SK-N-SH (cell line): ENCODE data around the gene GNG12. TPM values are rescaled to one million over a fixed set of nuclear protein-coding genes. Genes with fewer than 3 reads are reported as not detected.

Source experiments
- CTCF ChIA-PET: fragments of 300-600, 350-600 bp; formaldehyde crosslinking; extraction: SDS; loops from one replicate; lab custom pipeline; 2021; lab: Yijun Ruan, JAX
- POLR2A ChIA-PET: fragments of 350-600 bp; sonication (Branson Sonifier 250); formaldehyde crosslinking; extraction: SDS; loops from one replicate; lab custom pipeline; 2020; ENCODE audit warnings: antibody characterized with exemption, inconsistent platforms; lab: Yijun Ruan, JAX
- DNase-seq: peaks from one replicate; pipeline ENCODE4 v3.0.0; 2012
- H2AFZ ChIP-seq: fragments of 200-600 bp; sonication (generic); 2 replicates; pipeline ENCODE4 v1.8.1; 2016; ENCODE audit warnings: antibody characterized with exemption, mild to moderate bottlenecking, low read depth
- H3F3A ChIP-seq: fragments of 200-600 bp; sonication (generic); replicated peaks from 2 replicates; pipeline ENCODE3; 2016; ENCODE audit warnings: antibody characterized with exemption, mild to moderate bottlenecking; ENCODE audit not compliant: insufficient read depth
- H3K27ac ChIP-seq, 2 experiments: fragments of 200-500 bp in 1 of 2; fragments of 200-600 bp in 1 of 2; sonication (Bioruptor generic) in 1 of 2; sonication (generic), shearing (Covaris generic) in 1 of 2; 2 replicates each; pipeline versions ENCODE4 v1.5.1 to v1.6.1; 2014 to 2016; ENCODE audit warnings: low read depth in 2 of 2, inconsistent platforms in 1 of 2, low read length in 1 of 2, mild to moderate bottlenecking in 1 of 2, mixed read lengths in 1 of 2
- H3K27me3 ChIP-seq: fragments of 200-600 bp; sonication (generic), shearing (Covaris generic); 2 replicates; pipeline ENCODE4 v1.6.1; 2016; ENCODE audit warnings: mixed run types; ENCODE audit not compliant: insufficient read depth
- H3K36me3 ChIP-seq, 2 experiments: fragments of 200-500 bp in 1 of 2; fragments of 200-600 bp in 1 of 2; sonication (Bioruptor generic) in 1 of 2; sonication (generic) in 1 of 2; replicated peaks in 1 of 2; 2 replicates each; pipeline versions ENCODE3 to v1.5.1; 2014 to 2016; ENCODE audit warnings: low read length in 1 of 2, mild to moderate bottlenecking in 1 of 2; ENCODE audit not compliant: insufficient read depth in 2 of 2, control insufficient read depth in 1 of 2
- H3K4me1 ChIP-seq, 2 experiments: fragments of 200-500 bp in 1 of 2; fragments of 200-600 bp in 1 of 2; sonication (Bioruptor generic) in 1 of 2; sonication (generic), shearing (Covaris generic) in 1 of 2; 2 replicates each; pipeline versions ENCODE4 v1.5.1 to v1.6.1; 2014 to 2016; ENCODE audit warnings: low read depth in 1 of 2, low read length in 1 of 2, mixed run types in 1 of 2; ENCODE audit not compliant: insufficient read depth in 2 of 2, control insufficient read depth in 1 of 2
- H3K4me2 ChIP-seq: fragments of 200-600 bp; sonication (generic), shearing (Covaris generic); 2 replicates; pipeline ENCODE4 v1.6.1; 2017; ENCODE audit warnings: mixed run types
- H3K4me3 ChIP-seq, 2 experiments: fragments of 200-500 bp in 1 of 2; fragments of 200-600 bp in 1 of 2; sonication (Bioruptor generic) in 1 of 2; sonication (generic), shearing (Covaris generic) in 1 of 2; 2 replicates each; pipeline versions ENCODE4 v1.5.1 to v1.8.1; 2014 to 2016; ENCODE audit warnings: low read depth in 2 of 2, inconsistent platforms in 1 of 2, low read length in 1 of 2, mild to moderate bottlenecking in 1 of 2, mixed read lengths in 1 of 2, moderate library complexity in 1 of 2
- H3K79me2 ChIP-seq: fragments of 200-600 bp; sonication (generic); 2 replicates; pipeline ENCODE4 v1.8.1; 2017; ENCODE audit warnings: mild to moderate bottlenecking; ENCODE audit not compliant: insufficient read depth
- H3K9ac ChIP-seq: fragments of 200-600 bp; sonication (generic); 2 replicates; pipeline ENCODE4 v1.6.1; 2017; ENCODE audit warnings: mixed run types
- H3K9me2 ChIP-seq: fragments of 200-600 bp; sonication (generic); 2 replicates; pipeline ENCODE4 v1.6.1; 2017; ENCODE audit warnings: mixed run types
- H3K9me3 ChIP-seq: fragments of 200-600 bp; sonication (generic); 2 replicates; pipeline ENCODE4 v1.6.1; 2017; ENCODE audit warnings: mixed run types, mild to moderate bottlenecking, moderate library complexity
- H4K20me1 ChIP-seq: fragments of 200-600 bp; sonication (generic); 2 replicates; pipeline ENCODE4 v1.6.1; 2017; ENCODE audit warnings: mild to moderate bottlenecking, mixed run types; ENCODE audit not compliant: insufficient read depth
- FOXM1 ChIP-seq: IDR thresholded peaks from 2 replicates; pipeline ENCODE4 v1.4.0; 2012; ENCODE audit warnings: low read depth, mild to moderate bottlenecking
- GATA2 ChIP-seq: sonication (generic); formaldehyde crosslinking; IDR thresholded peaks from 2 replicates; pipeline ENCODE4 v1.5.0; 2020; ENCODE audit warnings: mild to moderate bottlenecking, missing genetic modification reagents
- IRF3 ChIP-seq: fragments of 150-350 bp; IDR thresholded peaks from 2 replicates; pipeline ENCODE4 v1.6.1; 2016; ENCODE audit warnings: mild to moderate bottlenecking, low read depth, low read length
- MEF2A ChIP-seq: IDR thresholded peaks from 2 replicates; pipeline ENCODE4 v1.4.0; 2012; ENCODE audit warnings: low read depth, borderline replicate concordance
- RCOR1 ChIP-seq: fragments of 150-350 bp; IDR thresholded peaks from 2 replicates; pipeline ENCODE4 v1.6.1; 2017; ENCODE audit warnings: antibody characterized with exemption, low read length
- TAF1 ChIP-seq: IDR thresholded peaks from 2 replicates; pipeline ENCODE4 v1.6.1; 2012; ENCODE audit warnings: low read depth, mild to moderate bottlenecking, low read length, moderate library complexity, borderline replicate concordance
- TEAD4 ChIP-seq: IDR thresholded peaks from 2 replicates; pipeline ENCODE4 v1.4.0; 2012; ENCODE audit warnings: mild to moderate bottlenecking, borderline replicate concordance; ENCODE audit not compliant: insufficient read depth
- YY1 ChIP-seq: IDR thresholded peaks from 2 replicates; pipeline ENCODE4 v1.4.0; 2012; ENCODE audit warnings: low read depth, mild to moderate bottlenecking
- WGBS: methylation state at CpG from one replicate; pipeline ENCODE4 v1.1.6; 2017; ENCODE audit warnings: low lambda C conversion rate; 5-methylcytosine and 5-hydroxymethylcytosine counted together
- polyA plus RNA-seq, 3 experiments: library from polyadenylated mRNA; depleted of rRNA; stranded (reverse); fragments of >200 nt; gene quantifications; 2 replicates each; pipeline ENCODE4 v1.2.3, GENCODE V29; 2012
- TF ChIP-seq, protein P1 (sequence below): IDR thresholded peaks from 2 replicates; pipeline ENCODE4 v1.4.0; 2012; ENCODE audit warnings: low read depth
- TF ChIP-seq, protein P2 (sequence below): fragments of 150-350 bp; IDR thresholded peaks from 2 replicates; pipeline ENCODE4 v1.6.1; 2017; ENCODE audit warnings: antibody characterized with exemption, low read length, low read depth, borderline replicate concordance
- TF ChIP-seq, protein P3 (sequence below): IDR thresholded peaks from 2 replicates; pipeline ENCODE4; 2012

The GNG12 gene
- polyA plus RNA-seq, 1 of the 3 experiments (the other 2 are of a cell fraction): 41.2 TPM

DNA sequence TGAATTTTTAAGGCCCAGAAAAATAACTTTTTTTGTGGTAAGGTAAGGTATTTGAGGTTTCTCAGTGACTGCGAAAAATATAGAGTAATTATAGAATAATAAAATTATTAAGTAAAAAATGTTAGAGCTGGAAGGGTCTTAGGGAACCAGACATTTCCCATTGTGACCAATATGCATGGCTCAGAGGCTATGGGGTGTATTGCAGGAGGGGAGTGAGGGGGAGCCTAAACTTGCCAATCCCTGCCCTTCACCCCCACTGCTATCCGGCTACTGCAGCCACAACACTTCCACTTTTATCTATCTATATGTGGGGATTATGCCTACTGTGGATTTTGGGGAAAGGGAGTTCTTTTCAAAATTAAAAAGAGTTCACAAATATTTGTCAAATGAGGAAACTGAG, 155.9 kb downstream of the GNG12 start:
- no peak overlapping the region for H3K4me2 ChIP-seq
- TF ChIP-seq GATA2 (CRISPR knock-in tag) (no peak), TEAD4 (no peak), MEF2A (no peak), FOXM1 (no peak), YY1 (no peak), RCOR1 (no peak), IRF3 (no peak), TAF1 (no peak)
- TF ChIP-seq, protein P1, sequence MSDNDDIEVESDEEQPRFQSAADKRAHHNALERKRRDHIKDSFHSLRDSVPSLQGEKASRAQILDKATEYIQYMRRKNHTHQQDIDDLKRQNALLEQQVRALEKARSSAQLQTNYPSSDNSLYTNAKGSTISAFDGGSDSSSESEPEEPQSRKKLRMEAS: no peak
- H4K20me1 ChIP-seq: no peaks in the 10 kb centered on the region
- no peak overlapping the region for H3K27ac ChIP-seq
- WGBS: 95% methylated on average over 2 of the region's 2 CpGs
- no peak overlapping the region for H2AFZ ChIP-seq
- no peak for DNase-seq
- H3K9ac ChIP-seq: no peak overlapping the region
- no peak overlapping the region for H3K4me3 ChIP-seq
- H3F3A ChIP-seq: peaks cover 13% of the 10 kb centered on the region
- CTCF ChIA-PET: interaction anchor here (1.2 to 2.4 kb wide), 5 partner anchors 21 to 116 kb away, joined by 3 to 12 read pairs (median 4); no protein-coding TSS in a partner anchor
- H3K9me2 ChIP-seq: no peaks in the 10 kb centered on the region
- H3K9me3 ChIP-seq: no peaks in the 10 kb centered on the region
- peaks cover 13 to 16% of the 10 kb centered on the region in 2 experiments; a peak in 3 of 4 replicates for H3K4me1 ChIP-seq
- no peaks in the 10 kb centered on the region for H3K36me3 ChIP-seq
- H3K79me2 ChIP-seq: no peaks in the 10 kb centered on the region
- POLR2A ChIA-PET: interaction anchor here (1.7 kb wide), 1 partner anchor 8 kb away, joined by 5 read pairs; the partner anchor contains the start of gene GADD45A
- no peaks in the 10 kb centered on the region for H3K27me3 ChIP-seq

DNA sequence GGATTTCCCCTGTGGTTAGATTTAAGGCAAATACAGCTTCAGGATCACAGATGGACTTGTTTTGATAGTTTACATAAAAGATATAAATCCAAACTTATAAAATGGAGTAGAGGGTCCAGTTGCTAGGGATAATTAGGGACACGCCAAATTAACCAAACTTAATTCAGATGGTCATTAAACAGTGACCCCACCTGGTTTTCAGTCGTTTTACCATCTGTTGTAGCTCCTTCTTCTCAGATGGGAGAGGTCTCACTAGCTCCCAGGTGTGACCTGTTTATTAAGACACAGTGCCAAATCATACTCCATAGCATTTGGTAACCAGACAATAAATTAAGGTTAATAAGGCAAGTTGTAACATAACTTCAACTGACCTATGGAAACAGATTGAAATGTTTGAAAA, 156.3 kb downstream of the GNG12 start:
- DNase-seq: no peak
- Histone ChIP-seq H4K20me1 (no peaks in the 10 kb centered on the region), H3K4me2 (no peak overlapping the region)
- POLR2A ChIA-PET: interaction anchor here (1.7 kb wide), 1 partner anchor 8 kb away, joined by 5 read pairs; the partner anchor contains the start of gene GADD45A
- TF ChIP-seq, protein P2, sequence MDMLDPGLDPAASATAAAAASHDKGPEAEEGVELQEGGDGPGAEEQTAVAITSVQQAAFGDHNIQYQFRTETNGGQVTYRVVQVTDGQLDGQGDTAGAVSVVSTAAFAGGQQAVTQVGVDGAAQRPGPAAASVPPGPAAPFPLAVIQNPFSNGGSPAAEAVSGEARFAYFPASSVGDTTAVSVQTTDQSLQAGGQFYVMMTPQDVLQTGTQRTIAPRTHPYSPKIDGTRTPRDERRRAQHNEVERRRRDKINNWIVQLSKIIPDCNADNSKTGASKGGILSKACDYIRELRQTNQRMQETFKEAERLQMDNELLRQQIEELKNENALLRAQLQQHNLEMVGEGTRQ: no peak
- TF ChIP-seq, protein P3, sequence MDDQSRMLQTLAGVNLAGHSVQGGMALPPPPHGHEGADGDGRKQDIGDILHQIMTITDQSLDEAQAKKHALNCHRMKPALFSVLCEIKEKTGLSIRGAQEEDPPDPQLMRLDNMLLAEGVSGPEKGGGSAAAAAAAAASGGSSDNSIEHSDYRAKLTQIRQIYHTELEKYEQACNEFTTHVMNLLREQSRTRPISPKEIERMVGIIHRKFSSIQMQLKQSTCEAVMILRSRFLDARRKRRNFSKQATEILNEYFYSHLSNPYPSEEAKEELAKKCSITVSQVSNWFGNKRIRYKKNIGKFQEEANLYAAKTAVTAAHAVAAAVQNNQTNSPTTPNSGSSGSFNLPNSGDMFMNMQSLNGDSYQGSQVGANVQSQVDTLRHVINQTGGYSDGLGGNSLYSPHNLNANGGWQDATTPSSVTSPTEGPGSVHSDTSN: no peak
- TF ChIP-seq, all 33 proteins: peak for 0
- Histone ChIP-seq H3K4me3 (no peak overlapping the region), H3F3A (peaks cover 11% of the 10 kb centered on the region), H3K9me3 (no peaks in the 10 kb centered on the region), H3K27ac (no peak overlapping the region), H3K4me1 (peaks cover 13 to 16% of the 10 kb centered on the region in 2 experiments; a peak in 3 of 4 replicates), H3K79me2 (no peaks in the 10 kb centered on the region), H2AFZ (no peak overlapping the region), H3K9me2 (no peaks in the 10 kb centered on the region), H3K9ac (no peak overlapping the region), H3K36me3 (no peaks in the 10 kb centered on the region), H3K27me3 (no peaks in the 10 kb centered on the region)
- CTCF ChIA-PET: interaction anchor here (1.2 to 2.4 kb wide), 5 partner anchors 8 to 115 kb away, joined by 3 to 12 read pairs (median 6); partner anchors contain the start of gene GADD45A
- WGBS: 61% methylated on average over 2 of the region's 2 CpGs
